IMR-90 (cell line): ENCODE results near the gene CD1C. TPM values are rescaled to one million over a fixed set of nuclear protein-coding genes. Genes with fewer than 3 reads are reported as not detected.

Source experiments
- ATAC-seq: fragments of 200-7000 bp; cut with Tn5 transposase; 2 replicates; pipeline ENCODE4 v1.9.1; 2020; ENCODE audit warnings: low read depth, mild to moderate bottlenecking, moderate library complexity
- BruUV-seq: library from RNA; stranded (reverse); fragments of 400-500 nt; replicated peaks from 2 replicates; lab custom pipeline; 2021; lab: Mats Ljungman, UMichigan
- CTCF ChIA-PET: fragments of 300-600 bp; formaldehyde crosslinking; extraction: SDS; loops from one replicate; lab custom pipeline; 2021; ENCODE audit warnings: antibody characterized with exemption; lab: Yijun Ruan, JAX
- POLR2A ChIA-PET: fragments of 300-600 bp; sonication (Branson Sonifier 250); formaldehyde crosslinking; loops from one replicate; lab custom pipeline; 2022; ENCODE audit warnings: antibody characterized with exemption; ENCODE audit not compliant: unreplicated experiment; lab: Charles Lee
- DNase-seq: peaks from one replicate; pipeline ENCODE4 v3.0.0; 2013
- H2AFZ ChIP-seq: replicated peaks from 2 replicates; pipeline ENCODE3; 2013; ENCODE audit warnings: low read length, mild to moderate bottlenecking; ENCODE audit not compliant: poor library complexity
- H2AK5ac ChIP-seq: 2 replicates; pipeline ENCODE4 v1.6.1; 2013; ENCODE audit warnings: low read depth, low read length, inconsistent platforms
- H2AK9ac ChIP-seq: replicated peaks from 2 replicates; pipeline ENCODE3; 2013; ENCODE audit warnings: mild to moderate bottlenecking, low read depth, low read length, moderate library complexity; ENCODE audit not compliant: poor library complexity
- H2BK120ac ChIP-seq: 2 replicates; pipeline ENCODE4 v1.6.1; 2013; ENCODE audit warnings: low read depth, low read length, inconsistent platforms
- H2BK15ac ChIP-seq: 3 replicates; pipeline ENCODE4 v1.6.1; 2013; ENCODE audit warnings: low read depth, low read length, inconsistent platforms
- H2BK20ac ChIP-seq: 2 replicates; pipeline ENCODE4 v1.6.1; 2013; ENCODE audit warnings: low read depth, mild to moderate bottlenecking, inconsistent platforms, low read length, moderate library complexity
- H2BK5ac ChIP-seq: 2 replicates; pipeline ENCODE4 v1.6.1; 2013; ENCODE audit warnings: mild to moderate bottlenecking, low read depth, low read length, inconsistent platforms; ENCODE audit not compliant: poor library complexity, severe bottlenecking
- H3K14ac ChIP-seq: replicated peaks from 2 replicates; pipeline ENCODE4 v1.6.1; 2013; ENCODE audit warnings: low read depth, low read length, inconsistent platforms
- H3K18ac ChIP-seq: 2 replicates; pipeline ENCODE4 v1.6.1; 2013; ENCODE audit warnings: low read depth, low read length, control low read depth
- H3K23ac ChIP-seq: 2 replicates; pipeline ENCODE4 v1.6.1; 2013; ENCODE audit warnings: low read depth, low read length, inconsistent platforms
- H3K27ac ChIP-seq: 2 replicates; pipeline ENCODE4 v1.5.1; 2013; ENCODE audit warnings: mild to moderate bottlenecking, control low read depth, low read length; ENCODE audit not compliant: insufficient read depth
- H3K27me3 ChIP-seq: 2 replicates; pipeline ENCODE4 v1.6.1; 2013; ENCODE audit warnings: low read length; ENCODE audit not compliant: control insufficient read depth, insufficient read depth
- H3K36me3 ChIP-seq: 2 replicates; pipeline ENCODE4 v1.6.1; 2013; ENCODE audit warnings: low read length, mixed read lengths; ENCODE audit not compliant: control insufficient read depth, insufficient read depth
- H3K4ac ChIP-seq: 2 replicates; pipeline ENCODE4 v1.6.1; 2013; ENCODE audit warnings: low read depth, low read length, inconsistent platforms
- H3K4me1 ChIP-seq: 2 replicates; pipeline ENCODE4 v1.6.1; 2013; ENCODE audit warnings: low read length, mixed read lengths; ENCODE audit not compliant: control insufficient read depth, insufficient read depth
- H3K4me2 ChIP-seq: 2 replicates; pipeline ENCODE4 v1.6.1; 2013; ENCODE audit warnings: low read depth, mild to moderate bottlenecking, control low read depth, low read length, moderate library complexity
- H3K4me3 ChIP-seq: 2 replicates; pipeline ENCODE4 v1.5.1; 2013; ENCODE audit warnings: low read depth, mild to moderate bottlenecking, control low read depth, low read length, moderate library complexity; ENCODE audit not compliant: insufficient read depth
- H3K56ac ChIP-seq: 2 replicates; pipeline ENCODE4 v1.6.1; 2013; ENCODE audit warnings: low read length, inconsistent platforms; ENCODE audit not compliant: insufficient read depth; ENCODE audit errors: extremely low read depth
- H3K79me1 ChIP-seq, 2 experiments: 2 replicates each; pipeline ENCODE4 v1.6.1; 2013; ENCODE audit warnings: low read length in 2 of 2, inconsistent platforms in 1 of 2, low read depth in 1 of 2
- H3K9ac ChIP-seq: 2 replicates; pipeline ENCODE4 v1.6.1; 2013; ENCODE audit warnings: low read depth, low read length, control low read depth
- H3K9me1 ChIP-seq: 2 replicates; pipeline ENCODE4 v1.6.1; 2013; ENCODE audit warnings: low read length, inconsistent platforms; ENCODE audit not compliant: insufficient read depth
- H3K9me3 ChIP-seq: 2 replicates; pipeline ENCODE4 v1.6.1; 2013; ENCODE audit warnings: low read length; ENCODE audit not compliant: control insufficient read depth, insufficient read depth
- H4K20me1 ChIP-seq: 2 replicates; pipeline ENCODE4 v1.6.1; 2013; ENCODE audit warnings: low read length, inconsistent platforms; ENCODE audit not compliant: insufficient read depth
- H4K5ac ChIP-seq: 2 replicates; pipeline ENCODE4 v1.6.1; 2013; ENCODE audit warnings: mild to moderate bottlenecking, low read depth, low read length, control low read depth
- H4K8ac ChIP-seq, 2 experiments: 2 replicates each; pipeline ENCODE4 v1.6.1; 2013; ENCODE audit warnings: low read depth in 2 of 2, low read length in 2 of 2, control low read depth in 1 of 2, inconsistent platforms in 1 of 2
- H4K91ac ChIP-seq: 2 replicates; pipeline ENCODE4 v1.6.1; 2013; ENCODE audit warnings: low read depth, low read length, inconsistent platforms; ENCODE audit not compliant: insufficient read depth
- CEBPB ChIP-seq: IDR thresholded peaks from 2 replicates; pipeline ENCODE4 v1.6.1; 2012; ENCODE audit warnings: low read depth, low read length, improper control_type of control experiment
- CHD1 ChIP-seq: IDR thresholded peaks from 2 replicates; pipeline ENCODE4 v1.6.1; 2012; ENCODE audit warnings: low read depth, low read length, improper control_type of control experiment
- MAZ ChIP-seq: IDR thresholded peaks from 2 replicates; pipeline ENCODE4 v1.6.1; 2012; ENCODE audit warnings: low read depth, mild to moderate bottlenecking, low read length, improper control_type of control experiment, moderate library complexity, borderline replicate concordance
- SMC3 ChIP-seq: fragments of 150-350 bp; IDR thresholded peaks from 2 replicates; pipeline ENCODE4 v1.6.1; 2016; ENCODE audit warnings: low read depth, mild to moderate bottlenecking, antibody characterized with exemption, low read length, moderate library complexity
- WGBS, 2 experiments: methylation state at CpG; one replicate each; pipeline versions ENCODE4 v1.1.5 to v1.1.7; 2013; ENCODE audit warnings: missing lambda C conversion rate in 2 of 2; ENCODE audit not compliant: insufficient read length in 1 of 2; ENCODE audit errors: extremely low coverage in 2 of 2; 5-methylcytosine and 5-hydroxymethylcytosine counted together
- dilution Hi-C: fragments of 300-500 bp; cut with HindIII; formaldehyde crosslinking; loops from one replicate; pipeline ENCODE4 v1.14.3; 2018; ENCODE audit warnings: low sequenced_read_pairs; ENCODE audit not compliant: unreplicated experiment
- in situ Hi-C: fragments of 300-500 bp; cut with MboI; formaldehyde crosslinking; loops from 3 replicates; pipeline ENCODE4 v1.14.3; 2019; ENCODE audit warnings: low sequenced_read_pairs, inconsistent platforms, mixed read lengths
- intact Hi-C: fragments of 100-400 bp; cut with micrococcal nuclease; formaldehyde crosslinking; loops from 2 replicates; pipeline ENCODE4 v1.10.0; 2022
- polyA plus RNA-seq, 3 experiments: library from polyadenylated mRNA; depleted of rRNA; stranded (reverse); fragments of >200 nt; gene quantifications; 2 replicates each; pipeline ENCODE4 v1.2.3, GENCODE V29; 2012; ENCODE audit warnings: low replicate concordance in 1 of 3
- total RNA-seq: library from RNA; depleted of rRNA; stranded (reverse); fragments of >200 nt; gene quantifications from 2 replicates; pipeline ENCODE4 v1.2.3, GENCODE V29; 2012
- TF ChIP-seq, protein P1 (sequence below): fragments of 150-350 bp; IDR thresholded peaks from 2 replicates; pipeline ENCODE4 v1.6.1; 2016; ENCODE audit warnings: low read depth, mild to moderate bottlenecking, low read length, moderate library complexity, borderline replicate concordance

The CD1C gene
- total and polyA plus RNA-seq, 2 of the 4 experiments (the other 2 are of a cell fraction), result not detected

DNA sequence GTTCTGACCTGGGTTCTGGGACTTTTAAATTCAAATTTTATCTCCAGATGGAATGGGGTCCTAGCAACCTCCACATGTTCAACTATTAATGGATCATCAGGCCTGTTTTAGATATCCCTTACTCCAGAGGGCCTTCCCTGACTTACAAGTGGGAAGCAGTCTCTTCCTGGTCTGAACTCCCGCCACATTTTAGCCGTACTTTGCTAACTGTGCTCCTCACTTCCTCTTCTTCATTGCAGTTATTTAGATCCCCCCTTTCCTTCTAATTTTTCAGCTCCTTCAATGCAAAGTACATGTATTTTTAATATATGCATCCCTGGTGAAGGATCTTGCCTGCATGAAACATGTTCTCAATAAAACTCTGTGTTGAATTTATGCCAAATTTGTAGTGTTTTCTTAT is 31.8 kb upstream of the CD1C start:
- in situ Hi-C loops (no loop called here), intact Hi-C loops (no loop called here), dilution Hi-C loops (no loop called here)
- Histone ChIP-seq H2AK5ac (no peak overlapping the region), H3K14ac (no peak overlapping the region), H2BK5ac (no peak overlapping the region), H3K4me2 (no peak overlapping the region), H3K56ac (no peak overlapping the region), H3K23ac (no peak overlapping the region), H2AK9ac (no peak overlapping the region), H3K4me1 (no peaks in the 10 kb centered on the region), H3K27me3 (no peaks in the 10 kb centered on the region), H3K18ac (no peak overlapping the region), H4K20me1 (no peaks in the 10 kb centered on the region), H2AFZ (no peak overlapping the region), H3K9me1 (no peaks in the 10 kb centered on the region), H2BK120ac (no peak overlapping the region), H3K79me1 (no peaks in the 10 kb centered on the region), H3K4ac (no peak overlapping the region), H4K8ac (no peak overlapping the region), H3K36me3 (no peaks in the 10 kb centered on the region), H3K27ac (no peak overlapping the region), H4K91ac (no peak overlapping the region), H2BK20ac (no peak overlapping the region), H3K9ac (no peak overlapping the region), H4K5ac (no peak overlapping the region), H2BK15ac (no peak overlapping the region), H3K9me3 (no peaks in the 10 kb centered on the region), H3K4me3 (no peak overlapping the region)
- TF ChIP-seq MAZ (no peak), CEBPB (no peak), SMC3 (no peak), CHD1 (no peak)
- TF ChIP-seq, protein P1, sequence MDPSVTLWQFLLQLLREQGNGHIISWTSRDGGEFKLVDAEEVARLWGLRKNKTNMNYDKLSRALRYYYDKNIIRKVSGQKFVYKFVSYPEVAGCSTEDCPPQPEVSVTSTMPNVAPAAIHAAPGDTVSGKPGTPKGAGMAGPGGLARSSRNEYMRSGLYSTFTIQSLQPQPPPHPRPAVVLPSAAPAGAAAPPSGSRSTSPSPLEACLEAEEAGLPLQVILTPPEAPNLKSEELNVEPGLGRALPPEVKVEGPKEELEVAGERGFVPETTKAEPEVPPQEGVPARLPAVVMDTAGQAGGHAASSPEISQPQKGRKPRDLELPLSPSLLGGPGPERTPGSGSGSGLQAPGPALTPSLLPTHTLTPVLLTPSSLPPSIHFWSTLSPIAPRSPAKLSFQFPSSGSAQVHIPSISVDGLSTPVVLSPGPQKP, result no peak
- CTCF ChIA-PET, result no interaction called here
- no CpG with 5 or more reads among the region's 2 CpGs for WGBS, 2 experiments
- ATAC-seq, result no peak
- POLR2A ChIA-PET, result no interaction called here
- no peak for DNase-seq
- no TSS peak for BruUV-seq
